H9 (cell line): ENCODE measurements around the gene SPOCK3. TPM values are rescaled to one million over a fixed set of nuclear protein-coding genes. Genes with fewer than 3 reads are reported as not detected.

Experiments
- DNase-seq: peaks from one replicate; pipeline ENCODE4 v3.0.0-alpha.2; 2017
- H2AFZ ChIP-seq: one replicate; pipeline ENCODE4 v1.6.1; 2013; ENCODE audit warnings: mild to moderate bottlenecking, low read length, control low read depth, moderate library complexity
- H2AK5ac ChIP-seq: 2 replicates; pipeline ENCODE4 v1.6.1; 2013; ENCODE audit warnings: low read length, control low read depth, mixed read lengths; ENCODE audit not compliant: insufficient read length
- H2BK120ac ChIP-seq: one replicate; pipeline ENCODE4 v1.6.1; 2013; ENCODE audit warnings: low read depth, mild to moderate bottlenecking, low read length, control low read depth, inconsistent platforms; ENCODE audit not compliant: poor library complexity, severe bottlenecking
- H2BK12ac ChIP-seq: 2 replicates; pipeline ENCODE4 v1.6.1; 2013; ENCODE audit warnings: low read length, control low read depth, mixed read lengths, low read depth; ENCODE audit not compliant: insufficient read length
- H2BK15ac ChIP-seq: 2 replicates; pipeline ENCODE4 v1.6.1; 2013; ENCODE audit warnings: low read depth, low read length, control low read depth
- H2BK20ac ChIP-seq: one replicate; pipeline ENCODE4 v1.6.1; 2013; ENCODE audit warnings: low read depth, mild to moderate bottlenecking, low read length, control low read depth, inconsistent platforms; ENCODE audit not compliant: poor library complexity, severe bottlenecking
- H2BK5ac ChIP-seq: 2 replicates; pipeline ENCODE4 v1.6.1; 2013; ENCODE audit warnings: low read length, control low read depth, mixed read lengths; ENCODE audit not compliant: insufficient read length
- H3K14ac ChIP-seq: 2 replicates; pipeline ENCODE4 v1.6.1; 2013; ENCODE audit warnings: low read length, control low read depth; ENCODE audit not compliant: insufficient read depth
- H3K18ac ChIP-seq: 2 replicates; pipeline ENCODE4 v1.6.1; 2013; ENCODE audit warnings: low read depth, mild to moderate bottlenecking, mixed read lengths, low read length, control low read depth; ENCODE audit not compliant: insufficient read length
- H3K23ac ChIP-seq: 2 replicates; pipeline ENCODE4 v1.6.1; 2013; ENCODE audit warnings: low read length, control low read depth, mixed read lengths, low read depth; ENCODE audit not compliant: insufficient read length
- H3K23me2 ChIP-seq: 2 replicates; pipeline ENCODE4 v1.6.1; 2013; ENCODE audit warnings: low read depth, mild to moderate bottlenecking, mixed read lengths, low read length, control low read depth; ENCODE audit not compliant: insufficient read length, poor library complexity, severe bottlenecking
- H3K27ac ChIP-seq: 2 replicates; pipeline ENCODE4 v1.5.1; 2013; ENCODE audit warnings: low read length, control low read depth, mixed read lengths, low read depth; ENCODE audit not compliant: insufficient read length
- H3K27me3 ChIP-seq: 2 replicates; pipeline ENCODE4 v1.6.1; 2013; ENCODE audit warnings: low read length, control low read depth, inconsistent platforms; ENCODE audit not compliant: insufficient read depth
- H3K4ac ChIP-seq: 2 replicates; pipeline ENCODE4 v1.6.1; 2013; ENCODE audit warnings: low read depth, mild to moderate bottlenecking, control low read depth, inconsistent platforms, low read length, moderate library complexity
- H3K4me1 ChIP-seq: 2 replicates; pipeline ENCODE4 v1.6.1; 2013; ENCODE audit warnings: low read length, control low read depth, inconsistent platforms; ENCODE audit not compliant: insufficient read depth
- H3K4me2 ChIP-seq: 2 replicates; pipeline ENCODE4 v1.6.1; 2013; ENCODE audit warnings: low read length, control low read depth, mixed read lengths; ENCODE audit not compliant: insufficient read length, insufficient read depth
- H3K56ac ChIP-seq: 2 replicates; pipeline ENCODE4 v1.6.1; 2013; ENCODE audit warnings: low read depth, mild to moderate bottlenecking, mixed read lengths, low read length, control low read depth; ENCODE audit not compliant: insufficient read length
- H3K79me1 ChIP-seq: 2 replicates; pipeline ENCODE4 v1.6.1; 2013; ENCODE audit warnings: low read depth, mild to moderate bottlenecking, moderate library complexity, low read length, control low read depth, inconsistent platforms; ENCODE audit not compliant: insufficient read depth, poor library complexity, severe bottlenecking
- H3K79me2 ChIP-seq: 2 replicates; pipeline ENCODE4 v1.6.1; 2013; ENCODE audit warnings: low read length, control low read depth, inconsistent platforms; ENCODE audit not compliant: insufficient read depth
- H3K9ac ChIP-seq: 2 replicates; pipeline ENCODE4 v1.6.1; 2013; ENCODE audit warnings: low read length, control low read depth, mixed read lengths; ENCODE audit not compliant: insufficient read length; ENCODE audit errors: extremely low read depth
- H3K9me3 ChIP-seq: one replicate; pipeline ENCODE4 v1.6.1; 2013; ENCODE audit warnings: low read depth, low read length, inconsistent platforms; ENCODE audit not compliant: control insufficient read depth
- H3T11ph ChIP-seq: one replicate; pipeline ENCODE4 v1.6.1; 2013; ENCODE audit warnings: mild to moderate bottlenecking, low read length, control low read depth, inconsistent platforms
- H4K20me1 ChIP-seq: one replicate; pipeline ENCODE4 v1.6.1; 2013; ENCODE audit not compliant: control insufficient read depth, insufficient read length, insufficient read depth
- H4K5ac ChIP-seq: 2 replicates; pipeline ENCODE4 v1.6.1; 2013; ENCODE audit warnings: low read depth, mild to moderate bottlenecking, mixed read lengths, low read length, control low read depth; ENCODE audit not compliant: insufficient read length
- H4K8ac ChIP-seq: replicated peaks from 2 replicates; pipeline ENCODE4 v1.6.1; 2013; ENCODE audit warnings: low read length, control low read depth, mixed read lengths, low read depth; ENCODE audit not compliant: insufficient read length
- H4K91ac ChIP-seq: 2 replicates; pipeline ENCODE4 v1.6.1; 2013; ENCODE audit warnings: low read depth, mild to moderate bottlenecking, moderate library complexity, mixed read lengths, low read length, control low read depth; ENCODE audit not compliant: insufficient read length
- H3K27ac Mint-ChIP-seq, 3 experiments: 2 replicates in 2 of 3; 3 replicates in 1 of 3; pipeline ENCODE4 v1.8.0; 2020 to 2021; ENCODE audit warnings: mixed read lengths in 3 of 3, mild to moderate bottlenecking in 1 of 3, moderate library complexity in 1 of 3
- H3K27me3 Mint-ChIP-seq: 2 replicates; pipeline ENCODE4 v1.8.0; 2021; ENCODE audit warnings: low read depth, mild to moderate bottlenecking, moderate library complexity, mixed read lengths
- H3K36me3 Mint-ChIP-seq, 3 experiments: 2 replicates in 2 of 3; 3 replicates in 1 of 3; pipeline ENCODE4 v1.8.0; 2020 to 2021; ENCODE audit warnings: low read depth in 3 of 3, mixed read lengths in 3 of 3; ENCODE audit not compliant: insufficient read depth in 1 of 3
- H3K4me1 Mint-ChIP-seq, 2 experiments: 2 replicates each; pipeline ENCODE4 v1.8.0; 2020; ENCODE audit warnings: mixed read lengths in 2 of 2
- H3K4me3 Mint-ChIP-seq, 2 experiments: 2 replicates in 1 of 2; 3 replicates in 1 of 2; pipeline ENCODE4 v1.8.0; 2020 to 2021; ENCODE audit warnings: mild to moderate bottlenecking in 2 of 2, mixed read lengths in 2 of 2, moderate library complexity in 1 of 2
- H3K9me3 Mint-ChIP-seq, 2 experiments: 2 replicates in 1 of 2; 3 replicates in 1 of 2; pipeline ENCODE4 v1.8.0; 2020; ENCODE audit warnings: mild to moderate bottlenecking in 2 of 2, mixed read lengths in 2 of 2, moderate library complexity in 1 of 2
- WGBS: extraction: QIAGEN DNeasy Blood & Tissue Kit; methylation state at CpG from one replicate; pipeline ENCODE4 v1.1.7; 2013; ENCODE audit warnings: missing lambda C conversion rate, low lambda C conversion rate, mixed read lengths; ENCODE audit not compliant: insufficient read length; ENCODE audit errors: extremely low coverage; 5-methylcytosine and 5-hydroxymethylcytosine counted together
- total RNA-seq: library from RNA; stranded (reverse); gene quantifications from 2 replicates; pipeline ENCODE4 v1.2.1, GENCODE V29; 2021
- TF ChIP-seq, protein P1 (sequence below): fragments of 200-600 bp; sonication (generic); conservative IDR thresholded peaks from 3 replicates; pipeline ENCODE4 v1.8.0; 2021; ENCODE audit warnings: antibody characterized with exemption, mild to moderate bottlenecking

Gene SPOCK3
- total RNA-seq, 1 experiment from 2014 or later, result 0.28 TPM

DNA sequence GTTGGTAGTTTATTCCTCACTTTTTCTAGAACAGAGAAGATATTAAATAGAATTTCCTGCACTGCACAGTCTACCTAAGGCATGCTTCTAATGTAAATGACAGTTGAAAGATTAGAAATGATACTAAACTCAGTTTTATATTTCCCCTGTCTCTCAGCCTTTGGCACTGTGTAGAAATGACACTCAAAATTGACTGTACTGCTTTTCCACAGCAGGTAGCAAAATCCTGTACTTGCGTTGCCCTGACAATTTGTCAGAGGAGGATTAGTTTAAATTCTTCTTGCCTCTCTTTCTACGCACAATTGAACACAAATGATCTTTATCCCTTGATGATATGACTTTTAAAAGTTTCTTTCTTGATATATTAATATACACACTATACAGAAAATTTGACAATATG is 347.6 kb downstream of the SPOCK3 start:
- H3K14ac ChIP-seq, result no peak overlapping the region
- H4K91ac ChIP-seq, result no peak overlapping the region
- H3K56ac ChIP-seq, result no peak overlapping the region
- H2BK20ac ChIP-seq, result no peak overlapping the region
- no peak overlapping the region for H2BK12ac ChIP-seq
- no peak overlapping the region for H3K4me2 ChIP-seq
- H3K27ac ChIP-seq, result no peak overlapping the region
- Mint-ChIP-seq H3K36me3 (no peaks in the 10 kb centered on the region), H3K27ac (no peak overlapping the region), H3K27me3 (no peaks in the 10 kb centered on the region), H3K4me1 (no peaks in the 10 kb centered on the region), H3K4me3 (no peak overlapping the region), H3K9me3 (no peaks in the 10 kb centered on the region)
- no peaks in the 10 kb centered on the region for H3K79me2 ChIP-seq
- TF ChIP-seq, protein P1, sequence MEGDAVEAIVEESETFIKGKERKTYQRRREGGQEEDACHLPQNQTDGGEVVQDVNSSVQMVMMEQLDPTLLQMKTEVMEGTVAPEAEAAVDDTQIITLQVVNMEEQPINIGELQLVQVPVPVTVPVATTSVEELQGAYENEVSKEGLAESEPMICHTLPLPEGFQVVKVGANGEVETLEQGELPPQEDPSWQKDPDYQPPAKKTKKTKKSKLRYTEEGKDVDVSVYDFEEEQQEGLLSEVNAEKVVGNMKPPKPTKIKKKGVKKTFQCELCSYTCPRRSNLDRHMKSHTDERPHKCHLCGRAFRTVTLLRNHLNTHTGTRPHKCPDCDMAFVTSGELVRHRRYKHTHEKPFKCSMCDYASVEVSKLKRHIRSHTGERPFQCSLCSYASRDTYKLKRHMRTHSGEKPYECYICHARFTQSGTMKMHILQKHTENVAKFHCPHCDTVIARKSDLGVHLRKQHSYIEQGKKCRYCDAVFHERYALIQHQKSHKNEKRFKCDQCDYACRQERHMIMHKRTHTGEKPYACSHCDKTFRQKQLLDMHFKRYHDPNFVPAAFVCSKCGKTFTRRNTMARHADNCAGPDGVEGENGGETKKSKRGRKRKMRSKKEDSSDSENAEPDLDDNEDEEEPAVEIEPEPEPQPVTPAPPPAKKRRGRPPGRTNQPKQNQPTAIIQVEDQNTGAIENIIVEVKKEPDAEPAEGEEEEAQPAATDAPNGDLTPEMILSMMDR, result no peak
- no peak overlapping the region for H3K18ac ChIP-seq
- H2BK5ac ChIP-seq, result no peak overlapping the region
- H3T11ph ChIP-seq, result no peak overlapping the region
- no peak overlapping the region for H4K8ac ChIP-seq
- no peaks in the 10 kb centered on the region for H3K23me2 ChIP-seq
- H3K4me1 ChIP-seq, result no peaks in the 10 kb centered on the region
- no peak overlapping the region for H3K23ac ChIP-seq
- no peak overlapping the region for H2AK5ac ChIP-seq
- no peaks in the 10 kb centered on the region for H3K27me3 ChIP-seq
- no peak overlapping the region for H4K5ac ChIP-seq
- H3K79me1 ChIP-seq, result no peaks in the 10 kb centered on the region
- no peak overlapping the region for H3K9ac ChIP-seq
- H2BK15ac ChIP-seq, result no peak overlapping the region
- H3K9me3 ChIP-seq, result no peaks in the 10 kb centered on the region
- no peaks in the 10 kb centered on the region for H4K20me1 ChIP-seq
- no peak overlapping the region for H2AFZ ChIP-seq
- WGBS, result no CpG with 5 or more reads among the region's 2 CpGs
- no peak overlapping the region for H3K4ac ChIP-seq
- no peak for DNase-seq
- H2BK120ac ChIP-seq, result no peak overlapping the region
